K562 (cell line): ENCODE measurements around the gene FGGY. TPM values are rescaled to one million over a fixed set of nuclear protein-coding genes. Genes with fewer than 3 reads are reported as not detected.

ENCODE experiments used
- ATF3 ChIP-seq, 2 experiments: fragments of 450-650 bp in 1 of 2; sonication (generic) in 1 of 2; formaldehyde crosslinking in 1 of 2; IDR thresholded peaks in 1 of 2; conservative IDR thresholded peaks in 1 of 2; 2 replicates each; pipeline versions ENCODE4 v1.6.1 to v1.8.1; 2016 to 2023; ENCODE audit warnings: mild to moderate bottlenecking in 2 of 2, moderate library complexity in 2 of 2, inconsistent platforms in 1 of 2, missing genetic modification reagents in 1 of 2
- CBFB ChIP-seq: sonication (generic); formaldehyde crosslinking; IDR thresholded peaks from 2 replicates; pipeline ENCODE4 v1.4.0; 2020; ENCODE audit warnings: mild to moderate bottlenecking, missing genetic modification reagents
- CLOCK ChIP-seq: fragments of 250-450 bp; sonication (Bioruptor Pico); IDR thresholded peaks from 2 replicates; pipeline ENCODE4 v1.4.0; 2020; ENCODE audit warnings: mild to moderate bottlenecking, moderate library complexity, borderline replicate concordance
- ELK3 ChIP-seq: fragments of 450-650 bp; formaldehyde crosslinking; IDR thresholded peaks from 2 replicates; pipeline ENCODE4 v1.4.0; 2020; ENCODE audit warnings: mild to moderate bottlenecking
- ID3 ChIP-seq, 2 experiments: fragments of 250-450 bp in 1 of 2; fragments of 450-650 bp in 1 of 2; sonication (Bioruptor Pico) in 1 of 2; IDR thresholded peaks; 2 replicates each; pipeline versions ENCODE4 v1.6.1 to v1.8.0; 2016 to 2021; ENCODE audit warnings: mild to moderate bottlenecking in 2 of 2, moderate library complexity in 2 of 2, missing compliant biosample characterization in 1 of 2, missing genetic modification characterization in 1 of 2
- ILK ChIP-seq: fragments of 450-650 bp; IDR thresholded peaks from 2 replicates; pipeline ENCODE4 v1.6.1; 2016; ENCODE audit warnings: missing genetic modification characterization, low read depth, mild to moderate bottlenecking, missing compliant biosample characterization, moderate library complexity, borderline replicate concordance
- IRF1 ChIP-seq: sonication (generic); formaldehyde crosslinking; IDR thresholded peaks from 2 replicates; pipeline ENCODE4 v1.8.0; 2022; ENCODE audit warnings: missing genetic modification reagents, mild to moderate bottlenecking, borderline replicate concordance
- MITF ChIP-seq: IDR thresholded peaks from 2 replicates; pipeline ENCODE4 v1.6.1; 2014; ENCODE audit warnings: antibody characterized with exemption
- MLLT1 ChIP-seq, 2 experiments: fragments of 450-650 bp; IDR thresholded peaks; 2 replicates each; pipeline ENCODE4 v1.6.1; 2016
- MLX ChIP-seq, 2 experiments: fragments of 450-650 bp in 1 of 2; sonication (generic) in 1 of 2; formaldehyde crosslinking; conservative IDR thresholded peaks; 2 replicates each; pipeline versions ENCODE4 v1.4.0 to v1.8.1; 2020 to 2022; ENCODE audit warnings: mild to moderate bottlenecking in 1 of 2, missing genetic modification reagents in 1 of 2
- NR2C2 ChIP-seq, 2 experiments: fragments of 200-800 bp in 1 of 2; sonication (Bioruptor generic) in 1 of 2; sonication (generic) in 1 of 2; formaldehyde crosslinking in 1 of 2; IDR thresholded peaks; 2 replicates each; pipeline versions ENCODE4 v1.6.1 to v1.8.0; 2016 to 2022; ENCODE audit warnings: mild to moderate bottlenecking in 1 of 2, missing compliant biosample characterization in 1 of 2, missing genetic modification characterization in 1 of 2, missing genetic modification reagents in 1 of 2
- RBM34 ChIP-seq: fragments of 200-400 bp; formaldehyde crosslinking; IDR thresholded peaks from 2 replicates; pipeline ENCODE4 v1.6.1; 2018; ENCODE audit warnings: low read length, borderline replicate concordance; ENCODE audit not compliant: insufficient read depth
- SMARCA4 ChIP-seq: fragments of 450-650 bp; IDR thresholded peaks from 2 replicates; pipeline ENCODE4 v1.6.1; 2016
- SMARCC2 ChIP-seq: fragments of 450-650 bp; IDR thresholded peaks from 2 replicates; pipeline ENCODE4 v1.6.1; 2017; ENCODE audit warnings: antibody characterized with exemption, moderate library complexity, mild to moderate bottlenecking, low read depth
- ZNF561 ChIP-seq: fragments of 450-650 bp; formaldehyde crosslinking; conservative IDR thresholded peaks from 2 replicates; pipeline ENCODE4 v1.4.0; 2020; ENCODE audit warnings: mild to moderate bottlenecking, moderate library complexity
- ZNF764 ChIP-seq: fragments of 250-450 bp; sonication (Bioruptor Pico); IDR thresholded peaks from 2 replicates; pipeline ENCODE4 v1.4.0; 2020; ENCODE audit warnings: low read depth, mild to moderate bottlenecking, moderate library complexity
- polyA plus RNA-seq, 8 experiments: library from polyadenylated mRNA; depleted of rRNA in 4 of 8; stranded (reverse) in 5 of 8; unstranded in 3 of 8; fragments of >200 nt; fragmentation: Nextera tagmentation in 2 of 8; fragmentation: Illumina TruSeq in 1 of 8; extraction: Ambion mirVana in 2 of 8; extraction: Trizol in 1 of 8; gene quantifications; 2 replicates each; pipeline versions ENCODE4 v1.2.1 to v1.2.3, GENCODE V29; 2011 to 2014; ENCODE audit warnings: inconsistent platforms in 1 of 8, missing spikeins in 1 of 8
- total RNA-seq, 7 experiments: library from RNA; depleted of rRNA in 6 of 7; stranded (reverse); fragments of >200 nt in 6 of 7; fragmentation: Illumina TruSeq in 2 of 7; extraction: Trizol in 2 of 7; gene quantifications; 2 replicates each; pipeline versions ENCODE4 v1.2.1 to v1.2.3, GENCODE V29; 2011 to 2021; ENCODE audit warnings: low replicate concordance in 1 of 7

The FGGY gene
- total and polyA plus RNA-seq, 9 of the 15 experiments (the other 6 are each of a cell fraction or from before 2014, with no cell fraction given), result 9.7 to 19.2 (median 12.6) TPM

GRCh38 chr1:59427155-59427554 lies 130.3 kb downstream of the FGGY start (continued):
- TF ChIP-seq MITF (no peak), ATF3 (IDR thresholded peaks at IDR 0.05) (peak; percentile 72), ATF3 (CRISPR knock-in tag; conservative IDR thresholded peaks at IDR 0.05) (no peak), ELK3 (CRISPR knock-in tag) (no peak), NR2C2 (CRISPR knock-in tag; IDR thresholded peaks at IDR 0.05) (no peak), NR2C2 (tag; IDR thresholded peaks at IDR 0.05) (no peak), RBM34 (no peak), IRF1 (CRISPR knock-in tag) (no peak), MLLT1 (IDR thresholded peaks at IDR 0.05) (no peak), ILK (tag) (no peak), SMARCA4 (0 out of 2 replicates have a peak, but pooled peaks have one; percentile 16), ID3 (CRISPR knock-in tag; IDR thresholded peaks at IDR 0.05) (no peak), ID3 (tag; IDR thresholded peaks at IDR 0.05) (no peak), SMARCC2 (no peak), CLOCK (CRISPR knock-in tag) (no peak), MLX (CRISPR knock-in tag; conservative IDR thresholded peaks at IDR 0.05) (no peak), CBFB (CRISPR knock-in tag) (no peak), ZNF561 (CRISPR knock-in tag) (no peak), ZNF764 (CRISPR knock-in tag) (no peak)
